ENCODE data around the gene ALPI. TPM values are rescaled to one million over a fixed set of nuclear protein-coding genes. Genes with fewer than 3 reads are reported as not detected.
"Not testable (repeated sequence)": the region's sequence is repeated elsewhere in the genome, so short reads cannot be mapped to it uniquely, and the experiment has no call there.

Gene ALPI
- total RNA-seq, 4 donors from 2014 or later: 0.17 TPM; not detected in 3

- no peaks in the 10 kb centered on the region for H3K9me3 ChIP-seq
- no peaks in the 10 kb centered on the region for H3K4me1 ChIP-seq
- no peak overlapping the region for H3K4me3 ChIP-seq
- H3K27me3 ChIP-seq: peaks cover 0 to 18% (median 0%) of the 10 kb centered on the region in 4 donors
- no peak overlapping the region for H3K27ac ChIP-seq (replicated peaks in 1 of 4)
- intact Hi-C loops (cut with DNase I): no loop called here
- H3K36me3 ChIP-seq: no peaks in the 10 kb centered on the region
- 77% methylated on average over 8 of the region's 21 CpGs for WGBS
- no peak for TF ChIP-seq EP300 (IDR thresholded peaks at IDR 0.05)
- TF ChIP-seq POLR2A (IDR thresholded peaks at IDR 0.05; ENCODE audit: low read depth): no peak
- TF ChIP-seq CTCF (IDR thresholded peaks at IDR 0.05): peak in 1 of 3 experiments; percentile 47
- no peak for TF ChIP-seq POLR2AphosphoS5 (IDR thresholded peaks at IDR 0.05)
- no peak for DNase-seq (ENCODE audit: extremely low spot score)
These were observed 11.4 kb upstream of the ALPI start for GRCh38 chr2:232444409-232445148.

- intact Hi-C loops (cut with DNase I); H3K4me3 ChIP-seq; H3K4me1 ChIP-seq; H3K9me3 ChIP-seq; DNase-seq (ENCODE audit: extremely low spot score); H3K36me3 ChIP-seq; H3K27ac ChIP-seq (replicated peaks in 1 of 4): not testable (repeated sequence)
- peaks cover 0 to 18% (median 0%) of the 10 kb centered on the region in 4 donors for H3K27me3 ChIP-seq
- 93% methylated on average over 2 of the region's 29 CpGs for WGBS
These were observed 10.6 kb upstream of the ALPI start for GRCh38 chr2:232445149-232445885.

GRCh38 chr2:232446266-232446777 lies 9.6 kb upstream of the ALPI start:
- intact Hi-C loops (cut with DNase I); H3K4me1 ChIP-seq; H3K4me3 ChIP-seq; H3K36me3 ChIP-seq; DNase-seq (ENCODE audit: extremely low spot score); H3K9me3 ChIP-seq; H3K27ac ChIP-seq (replicated peaks in 1 of 4): not testable (repeated sequence)
- TF ChIP-seq CTCF (IDR thresholded peaks at IDR 0.05): peak in 1 of 3 experiments; percentile 55
- H3K27me3 ChIP-seq: peaks cover 0 to 18% (median 0%) of the 10 kb centered on the region in 4 donors
- no CpG with 5 or more reads among the region's 9 CpGs for WGBS

- H3K9me3 ChIP-seq: no peaks in the 10 kb centered on the region
- WGBS: 84% methylated on average over 7 of the region's 9 CpGs
- H3K27ac ChIP-seq (replicated peaks in 1 of 4): no peak overlapping the region
- no peak overlapping the region for H3K4me3 ChIP-seq
- DNase-seq (ENCODE audit: extremely low spot score): no peak
- H3K36me3 ChIP-seq: no peaks in the 10 kb centered on the region
- intact Hi-C loops (cut with DNase I): no loop called here
- TF ChIP-seq CTCF (IDR thresholded peaks at IDR 0.05): no peak
- TF ChIP-seq POLR2AphosphoS5 (IDR thresholded peaks at IDR 0.05): no peak
- no peak for TF ChIP-seq POLR2A (IDR thresholded peaks at IDR 0.05; ENCODE audit: low read depth)
- no peak for TF ChIP-seq EP300 (IDR thresholded peaks at IDR 0.05)
- no peaks in the 10 kb centered on the region for H3K4me1 ChIP-seq
- peaks cover 0 to 18% (median 0%) of the 10 kb centered on the region in 4 donors for H3K27me3 ChIP-seq
These were observed 8.8 kb upstream of the ALPI start for GRCh38 chr2:232447091-232447620.

- intact Hi-C loops (cut with DNase I): no loop called here
- no peak for DNase-seq (ENCODE audit: extremely low spot score)
- WGBS: 93% methylated on average over 15 of the region's 18 CpGs
- H3K4me1 ChIP-seq: no peaks in the 10 kb centered on the region
- no peaks in the 10 kb centered on the region for H3K36me3 ChIP-seq
- no peak for TF ChIP-seq EP300 (IDR thresholded peaks at IDR 0.05)
- H3K4me3 ChIP-seq: no peak overlapping the region
- no peaks in the 10 kb centered on the region for H3K9me3 ChIP-seq
- H3K27me3 ChIP-seq: peaks cover 0 to 18% (median 0%) of the 10 kb centered on the region in 4 donors
- no peak overlapping the region for H3K27ac ChIP-seq (replicated peaks in 1 of 4)
These were observed 8.2 kb upstream of the ALPI start for GRCh38 chr2:232447638-232448303.

All from esophagus muscularis mucosa (tissue), 4 donors.